ENCODE data around the gene CHD9NB. TPM values are rescaled to one million over a fixed set of nuclear protein-coding genes. Genes with fewer than 3 reads are reported as not detected.

The CHD9NB gene
- total and polyA plus RNA-seq, 2 of the 4 experiments (the other 2 are of a cell fraction): 0.94 to 1.1 TPM

DNA sequence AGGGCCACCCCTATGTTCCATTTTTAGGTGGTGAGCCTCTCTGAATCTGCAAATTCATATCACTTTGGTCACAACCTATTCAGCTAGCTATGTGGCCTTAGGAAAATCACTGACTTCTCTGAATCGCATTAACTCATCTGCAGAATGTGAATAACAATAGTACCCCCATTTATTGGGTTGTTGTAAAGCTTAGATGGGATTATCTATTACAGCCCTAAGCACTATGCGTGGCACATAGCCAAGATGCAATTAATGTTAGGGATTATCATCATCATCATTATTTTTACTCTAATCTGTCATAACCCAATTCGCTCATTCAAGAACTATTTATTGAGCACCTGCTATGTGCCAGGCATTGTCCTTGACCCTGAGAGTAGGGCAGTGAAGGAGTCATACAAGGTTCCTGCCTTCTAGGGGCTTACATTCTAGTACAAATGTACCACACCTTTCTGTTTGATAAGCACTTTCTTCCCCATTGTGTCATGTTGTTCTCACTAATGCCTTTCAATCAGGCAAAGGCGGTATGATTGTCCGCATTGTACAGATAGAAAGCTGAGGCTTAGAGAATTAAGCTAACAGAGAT, 40.6 kb upstream of the CHD9NB start:
- no peak for ATAC-seq (ENCODE audit: low read depth)
- Histone ChIP-seq H4K91ac (ENCODE audit: insufficient read depth, low read depth, low read length) (no peak overlapping the region), H3K27me3 (ENCODE audit: control insufficient read depth, insufficient read depth, low read length) (no peaks in the 10 kb centered on the region), H4K20me1 (ENCODE audit: insufficient read depth, low read length) (no peaks in the 10 kb centered on the region; the same call in 1 of the 2 replicates), H4K8ac (ENCODE audit: low read depth in 2 of 2, low read length in 2 of 2) (no peak overlapping the region), H3K9me3 (ENCODE audit: control insufficient read depth, insufficient read depth, low read length) (no peaks in the 10 kb centered on the region), H3K36me3 (ENCODE audit: control insufficient read depth, insufficient read depth, low read length) (no peaks in the 10 kb centered on the region), H3K4me3 (ENCODE audit: insufficient read depth, low read depth, low read length) (no peak overlapping the region), H3K27ac (ENCODE audit: insufficient read depth, low read length) (no peak overlapping the region), H2AK9ac (replicated peaks; ENCODE audit: low read depth, low read length, poor library complexity) (no peak overlapping the region), H3K9me1 (ENCODE audit: insufficient read depth, low read length) (peaks cover 26% of the 10 kb centered on the region), H2BK5ac (ENCODE audit: low read depth, low read length, poor library complexity, severe bottlenecking) (no peak overlapping the region), H3K4me2 (ENCODE audit: low read depth, low read length) (no peak overlapping the region), H2BK20ac (ENCODE audit: low read depth, low read length) (no peak overlapping the region), H3K4ac (ENCODE audit: low read depth, low read length) (peak overlapping the region; percentile 29; the same call in 1 of the 2 replicates), H2BK15ac (ENCODE audit: low read depth, low read length) (no peak overlapping the region), H3K79me1 (ENCODE audit: low read depth in 1 of 2, low read length in 2 of 2) (peaks cover 15 to 72% of the 10 kb centered on the region in 2 experiments; a peak in 3 of 4 replicates), H3K4me1 (ENCODE audit: control insufficient read depth, insufficient read depth, low read length) (peaks cover 16% of the 10 kb centered on the region), H3K23ac (ENCODE audit: low read depth, low read length) (no peak overlapping the region), H3K18ac (ENCODE audit: low read depth, low read length) (no peak overlapping the region), H2AK5ac (ENCODE audit: low read depth, low read length) (peak overlapping the region; percentile 33; the same call in 1 of the 2 replicates), H2BK120ac (ENCODE audit: low read depth, low read length) (no peak overlapping the region), H3K14ac (replicated peaks; ENCODE audit: low read depth, low read length) (no peak overlapping the region), H4K5ac (ENCODE audit: low read depth, low read length) (no peak overlapping the region), H3K56ac (ENCODE audit: extremely low read depth, insufficient read depth, low read length) (no peak overlapping the region), H2AFZ (replicated peaks; ENCODE audit: low read length, poor library complexity) (no peak overlapping the region), H3K9ac (ENCODE audit: low read depth, low read length) (no peak overlapping the region)
- dilution Hi-C loops (cut with HindIII; ENCODE audit: low sequenced_read_pairs, unreplicated experiment): no loop called here
- in situ Hi-C loops (cut with MboI; ENCODE audit: low sequenced_read_pairs): no loop called here
- ChIA-PET CTCF (no interaction called here), POLR2A (ENCODE audit: unreplicated experiment) (no interaction called here)
- BruUV-seq (replicated peaks): no TSS peak
- no peak for DNase-seq
- intact Hi-C loops (cut with micrococcal nuclease): no loop called here
- WGBS, 2 experiments (ENCODE audit: extremely low coverage in 2 of 2, insufficient read length in 1 of 2): no CpG with 5 or more reads among the region's 5 CpGs
- no peak for TF ChIP-seq RFX5 (IDR thresholded peaks at IDR 0.05; ENCODE audit: low read depth, low read length)
- no peak for TF ChIP-seq MXI1 (IDR thresholded peaks at IDR 0.05; ENCODE audit: borderline replicate concordance, low read depth, low read length)
- TF ChIP-seq BHLHE40 (IDR thresholded peaks at IDR 0.05; ENCODE audit: low read depth, low read length): no peak
- no peak for TF ChIP-seq NFE2L2 (IDR thresholded peaks at IDR 0.05; ENCODE audit: low read depth, low read length)
- TF ChIP-seq CEBPB (IDR thresholded peaks at IDR 0.05; ENCODE audit: low read depth, low read length): no peak
- TF ChIP-seq POLR2A (IDR thresholded peaks at IDR 0.05; ENCODE audit: low read depth, low read length): no peak
- no peak for TF ChIP-seq USF2 (IDR thresholded peaks at IDR 0.05; ENCODE audit: low read depth, low read length)
- TF ChIP-seq SMC3 (IDR thresholded peaks at IDR 0.05; ENCODE audit: low read depth, low read length): no peak
- TF ChIP-seq RAD21 (IDR thresholded peaks at IDR 0.05; ENCODE audit: low read length): no peak
- TF ChIP-seq MAZ (IDR thresholded peaks at IDR 0.05; ENCODE audit: borderline replicate concordance, low read depth, low read length): no peak
- TF ChIP-seq MAFK (IDR thresholded peaks at IDR 0.05; ENCODE audit: low read depth, low read length): no peak
- TF ChIP-seq CHD1 (IDR thresholded peaks at IDR 0.05; ENCODE audit: low read depth, low read length): no peak
- TF ChIP-seq CTCF (conservative IDR thresholded peaks at IDR 0.05; ENCODE audit: low read depth, low read length): no peak
- no peak for TF ChIP-seq FOS (IDR thresholded peaks at IDR 0.05; ENCODE audit: low read depth, low read length)
- no peak for TF ChIP-seq RCOR1 (IDR thresholded peaks at IDR 0.05; ENCODE audit: insufficient replicate concordance, low read length)
- TF ChIP-seq, protein P1, sequence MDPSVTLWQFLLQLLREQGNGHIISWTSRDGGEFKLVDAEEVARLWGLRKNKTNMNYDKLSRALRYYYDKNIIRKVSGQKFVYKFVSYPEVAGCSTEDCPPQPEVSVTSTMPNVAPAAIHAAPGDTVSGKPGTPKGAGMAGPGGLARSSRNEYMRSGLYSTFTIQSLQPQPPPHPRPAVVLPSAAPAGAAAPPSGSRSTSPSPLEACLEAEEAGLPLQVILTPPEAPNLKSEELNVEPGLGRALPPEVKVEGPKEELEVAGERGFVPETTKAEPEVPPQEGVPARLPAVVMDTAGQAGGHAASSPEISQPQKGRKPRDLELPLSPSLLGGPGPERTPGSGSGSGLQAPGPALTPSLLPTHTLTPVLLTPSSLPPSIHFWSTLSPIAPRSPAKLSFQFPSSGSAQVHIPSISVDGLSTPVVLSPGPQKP (IDR thresholded peaks at IDR 0.05; ENCODE audit: borderline replicate concordance, low read depth, low read length): no peak

Data from IMR-90 (cell line).